Neural progenitor cell (in vitro differentiated cells): ENCODE results near the gene DSCAML1. TPM values are rescaled to one million over a fixed set of nuclear protein-coding genes. Genes with fewer than 3 reads are reported as not detected.

Experiments used
- DNase-seq: peaks from one replicate; pipeline ENCODE4 v3.0.0-alpha.2; 2016; ENCODE audit warnings: low spot score
- H2AFZ ChIP-seq: fragments of 200-600 bp; sonication (generic); replicated peaks from 2 replicates; pipeline ENCODE4 v1.6.1; 2016; ENCODE audit warnings: antibody characterized with exemption
- H3F3A ChIP-seq: fragments of 200-600 bp; sonication (generic); 2 replicates; pipeline ENCODE4 v1.6.1; 2016; ENCODE audit warnings: antibody characterized with exemption, low read depth
- H3K27ac ChIP-seq: fragments of 200-600 bp; sonication (generic); 2 replicates; pipeline ENCODE4 v1.5.1; 2016; ENCODE audit warnings: mild to moderate bottlenecking
- H3K27me3 ChIP-seq: fragments of 200-600 bp; sonication (generic); 2 replicates; pipeline ENCODE4 v1.6.1; 2016; ENCODE audit warnings: mild to moderate bottlenecking, moderate library complexity
- H3K36me3 ChIP-seq: fragments of 200-600 bp; sonication (generic); 2 replicates; pipeline ENCODE4 v1.5.1; 2016
- H3K4me1 ChIP-seq: fragments of 200-600 bp; sonication (generic); 2 replicates; pipeline ENCODE4 v1.6.1; 2016; ENCODE audit warnings: mixed run types
- H3K4me2 ChIP-seq: fragments of 200-600 bp; sonication (generic); 2 replicates; pipeline ENCODE4 v1.6.1; 2016
- H3K4me3 ChIP-seq: fragments of 200-600 bp; sonication (generic); 2 replicates; pipeline ENCODE4 v1.5.1; 2016
- H3K79me2 ChIP-seq: fragments of 200-600 bp; sonication (generic); 2 replicates; pipeline ENCODE4 v1.6.1; 2016; ENCODE audit warnings: low read depth
- H3K9ac ChIP-seq: fragments of 200-600 bp; sonication (generic); 2 replicates; pipeline ENCODE4 v1.6.1; 2016
- H3K9me3 ChIP-seq: fragments of 200-600 bp; sonication (generic); 2 replicates; pipeline ENCODE4 v1.5.1; 2016; ENCODE audit warnings: low read depth
- H4K20me1 ChIP-seq: fragments of 200-600 bp; sonication (generic); 2 replicates; pipeline ENCODE4 v1.6.1; 2016; ENCODE audit warnings: low read depth
- H3K27ac Mint-ChIP-seq: 3 replicates; pipeline ENCODE4 v1.8.0; 2021; ENCODE audit warnings: mixed read lengths
- H3K27me3 Mint-ChIP-seq: 2 replicates; pipeline ENCODE4 v1.8.0; 2022; ENCODE audit warnings: low read depth, mild to moderate bottlenecking, inconsistent platforms, moderate library complexity, mixed read lengths; ENCODE audit not compliant: insufficient read depth
- H3K36me3 Mint-ChIP-seq: 3 replicates; pipeline ENCODE4 v1.8.0; 2021; ENCODE audit warnings: mixed read lengths
- H3K4me1 Mint-ChIP-seq: 3 replicates; pipeline ENCODE4 v1.8.0; 2021; ENCODE audit warnings: mixed read lengths
- H3K4me3 Mint-ChIP-seq: 3 replicates; pipeline ENCODE4 v1.8.0; 2021; ENCODE audit warnings: mild to moderate bottlenecking, moderate library complexity, mixed read lengths
- H3K9me3 Mint-ChIP-seq: 3 replicates; pipeline ENCODE4 v1.8.0; 2020; ENCODE audit warnings: mixed read lengths
- EZH2 ChIP-seq: fragments of 200-600 bp; sonication (generic); IDR thresholded peaks from 2 replicates; pipeline ENCODE4 v1.6.1; 2017; ENCODE audit warnings: antibody characterized with exemption, mild to moderate bottlenecking, moderate library complexity
- EZH2phosphoT487 ChIP-seq: fragments of 200-600 bp; sonication (generic); IDR thresholded peaks from 2 replicates; pipeline ENCODE4 v1.6.1; 2017; ENCODE audit warnings: antibody characterized with exemption
- total RNA-seq: library from RNA; depleted of rRNA; stranded (reverse); fragments of >200 nt; gene quantifications from 2 replicates; pipeline ENCODE4 v1.2.3, GENCODE V29; 2015; ENCODE audit warnings: low replicate concordance
- TF ChIP-seq, protein P1 (sequence below): fragments of 200-600 bp; sonication (generic); IDR thresholded peaks from 2 replicates; pipeline ENCODE4 v1.5.1; 2017; ENCODE audit warnings: antibody characterized with exemption, mild to moderate bottlenecking

The DSCAML1 gene
- total RNA-seq, 1 donor from 2014 or later, result 0.06 TPM

GRCh38 chr11:117618302-117618981, 178.6 kb downstream of the DSCAML1 start:
- Histone ChIP-seq H2AFZ (no peak overlapping the region), H3K9me3 (no peaks in the 10 kb centered on the region), H3K36me3 (no peaks in the 10 kb centered on the region), H3K27ac (no peak overlapping the region), H3K4me1 (peaks cover 4% of the 10 kb centered on the region), H3K9ac (no peak overlapping the region), H3K4me3 (no peak overlapping the region), H3K27me3 (no peaks in the 10 kb centered on the region), H3F3A (peaks cover 3% of the 10 kb centered on the region), H3K79me2 (no peaks in the 10 kb centered on the region), H3K4me2 (no peak overlapping the region), H4K20me1 (no peaks in the 10 kb centered on the region)
- Mint-ChIP-seq H3K4me3 (no peak overlapping the region), H3K9me3 (peaks cover 9% of the 10 kb centered on the region), H3K4me1 (peaks cover 28% of the 10 kb centered on the region), H3K36me3 (no peaks in the 10 kb centered on the region), H3K27me3 (peaks cover 2% of the 10 kb centered on the region), H3K27ac (no peak overlapping the region)
- no peak for DNase-seq
- TF ChIP-seq, protein P1, sequence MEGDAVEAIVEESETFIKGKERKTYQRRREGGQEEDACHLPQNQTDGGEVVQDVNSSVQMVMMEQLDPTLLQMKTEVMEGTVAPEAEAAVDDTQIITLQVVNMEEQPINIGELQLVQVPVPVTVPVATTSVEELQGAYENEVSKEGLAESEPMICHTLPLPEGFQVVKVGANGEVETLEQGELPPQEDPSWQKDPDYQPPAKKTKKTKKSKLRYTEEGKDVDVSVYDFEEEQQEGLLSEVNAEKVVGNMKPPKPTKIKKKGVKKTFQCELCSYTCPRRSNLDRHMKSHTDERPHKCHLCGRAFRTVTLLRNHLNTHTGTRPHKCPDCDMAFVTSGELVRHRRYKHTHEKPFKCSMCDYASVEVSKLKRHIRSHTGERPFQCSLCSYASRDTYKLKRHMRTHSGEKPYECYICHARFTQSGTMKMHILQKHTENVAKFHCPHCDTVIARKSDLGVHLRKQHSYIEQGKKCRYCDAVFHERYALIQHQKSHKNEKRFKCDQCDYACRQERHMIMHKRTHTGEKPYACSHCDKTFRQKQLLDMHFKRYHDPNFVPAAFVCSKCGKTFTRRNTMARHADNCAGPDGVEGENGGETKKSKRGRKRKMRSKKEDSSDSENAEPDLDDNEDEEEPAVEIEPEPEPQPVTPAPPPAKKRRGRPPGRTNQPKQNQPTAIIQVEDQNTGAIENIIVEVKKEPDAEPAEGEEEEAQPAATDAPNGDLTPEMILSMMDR, result no peak
- TF ChIP-seq EZH2phosphoT487 (no peak), EZH2 (no peak)

DNA sequence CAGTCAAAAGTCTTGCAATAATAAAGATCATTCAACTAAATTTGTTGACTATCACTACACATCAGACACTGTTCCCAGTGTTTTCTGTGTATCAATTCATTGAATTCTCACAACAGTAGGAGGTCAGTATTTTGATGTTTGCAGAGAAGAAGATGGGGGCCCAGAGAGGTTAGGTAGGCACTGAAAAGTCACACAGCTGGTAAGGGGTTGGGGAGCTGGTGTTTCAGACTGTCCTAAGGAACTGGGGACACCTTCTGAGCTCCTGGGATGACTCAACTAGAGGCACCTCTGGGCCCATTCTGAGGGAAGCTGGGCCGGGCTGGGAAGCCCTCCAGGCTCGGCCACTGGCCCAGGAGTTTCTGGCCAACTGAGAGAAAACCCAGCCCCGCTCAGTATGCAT, 180.0 kb downstream of the DSCAML1 start:
- Histone ChIP-seq H3K4me1 (peaks cover 5% of the 10 kb centered on the region), H3K36me3 (no peaks in the 10 kb centered on the region), H3K27me3 (peaks cover 10% of the 10 kb centered on the region), H3K27ac (no peak overlapping the region), H3K4me3 (no peak overlapping the region), H3K4me2 (no peak overlapping the region), H3K9me3 (no peaks in the 10 kb centered on the region), H3K79me2 (no peaks in the 10 kb centered on the region), H3K9ac (no peak overlapping the region), H4K20me1 (no peaks in the 10 kb centered on the region), H3F3A (peaks cover 3% of the 10 kb centered on the region), H2AFZ (no peak overlapping the region)
- Mint-ChIP-seq H3K27ac (no peak overlapping the region), H3K9me3 (peaks cover 9% of the 10 kb centered on the region), H3K4me1 (peaks cover 33% of the 10 kb centered on the region), H3K36me3 (no peaks in the 10 kb centered on the region), H3K4me3 (no peak overlapping the region), H3K27me3 (peaks cover 5% of the 10 kb centered on the region)
- no peak for DNase-seq
- TF ChIP-seq, protein P1, result no peak
- TF ChIP-seq EZH2 (no peak), EZH2phosphoT487 (no peak)

- no peak overlapping the region for H3K4me3 Mint-ChIP-seq
- Histone ChIP-seq H2AFZ (no peak overlapping the region), H3K36me3 (no peaks in the 10 kb centered on the region), H3K27ac (no peak overlapping the region), H3K4me1 (peaks cover 12% of the 10 kb centered on the region), H3K79me2 (no peaks in the 10 kb centered on the region), H3K4me2 (no peak overlapping the region), H3K4me3 (no peak overlapping the region), H3F3A (peaks cover 3% of the 10 kb centered on the region), H3K9ac (no peak overlapping the region), H4K20me1 (no peaks in the 10 kb centered on the region), H3K9me3 (no peaks in the 10 kb centered on the region), H3K27me3 (peaks cover 21% of the 10 kb centered on the region)
- no peaks in the 10 kb centered on the region for H3K36me3 Mint-ChIP-seq
- H3K27me3 Mint-ChIP-seq, result peaks cover 10% of the 10 kb centered on the region
- H3K27ac Mint-ChIP-seq, result peak overlapping the region; percentile 15
- peaks cover 43% of the 10 kb centered on the region for H3K4me1 Mint-ChIP-seq
- H3K9me3 Mint-ChIP-seq, result peaks cover 7% of the 10 kb centered on the region
- peak; percentile 24 for DNase-seq
- no peak for TF ChIP-seq EZH2phosphoT487
- TF ChIP-seq, protein P1, result peak; percentile 39
These were observed 182.3 kb downstream of the DSCAML1 start for GRCh38 chr11:117614728-117615127.
